HG03520 (cell line): ENCODE data around the gene YBX3.

ENCODE experiments used
- ATAC-seq: cut with Tn5 transposase; IDR thresholded peaks from one replicate; pipeline ENCODE4 v1.9.1; 2021; ENCODE audit warnings: mild to moderate bottlenecking, moderate library complexity; ENCODE audit not compliant: unreplicated experiment

YBX3 gene

GRCh38 chr12:10672231-10672868 is 50.8 kb downstream of the YBX3 start:
- ATAC-seq = no peak

- no peak for ATAC-seq
These were observed 53.6 kb downstream of the YBX3 start for GRCh38 chr12:10669533-10669932.

GRCh38 chr12:10668526-10668925 is 54.6 kb downstream of the YBX3 start:
- no peak for ATAC-seq

GRCh38 chr12:10667581-10667980 is 55.5 kb downstream of the YBX3 start:
- no peak for ATAC-seq

- ATAC-seq = no peak
These were observed 58.6 kb downstream of the YBX3 start for GRCh38 chr12:10664499-10664898.

- ATAC-seq = no peak
These were observed 59.3 kb downstream of the YBX3 start for GRCh38 chr12:10663869-10664268.

- no peak for ATAC-seq
These were observed 61.8 kb downstream of the YBX3 start for GRCh38 chr12:10661338-10661737.

- no peak for ATAC-seq
These were observed 69.1 kb downstream of the YBX3 start for GRCh38 chr12:10654003-10654402.

- ATAC-seq = no peak
These were observed 70.9 kb downstream of the YBX3 start for GRCh38 chr12:10652192-10652591.
